Colonic mucosa (tissue), 4 donors: ENCODE data around the gene MRPS21. TPM values are rescaled to one million over a fixed set of nuclear protein-coding genes. Genes with fewer than 3 reads are reported as not detected.

Experiments used
- DNase-seq: peaks from one replicate; pipeline ENCODE4 v3.0.0-alpha.2; 2020
- H3K27ac ChIP-seq: fragments of 200-600 bp; one replicate; pipeline ENCODE4 v1.8.0; 2021
- H3K27me3 ChIP-seq: fragments of 200-600 bp; one replicate; pipeline ENCODE4 v1.8.0; 2021
- H3K36me3 ChIP-seq: fragments of 200-600 bp; one replicate; pipeline ENCODE4 v1.8.0; 2021
- H3K4me1 ChIP-seq: fragments of 200-600 bp; one replicate; pipeline ENCODE4 v1.8.0; 2021; ENCODE audit warnings: mild to moderate bottlenecking
- H3K4me3 ChIP-seq: fragments of 200-600 bp; one replicate; pipeline ENCODE4 v1.8.0; 2021
- H3K9ac ChIP-seq, 2 donors: one replicate each; pipeline ENCODE4 v1.7.0; 2013; ENCODE audit warnings: control low read depth in 2 of 2, low read depth in 2 of 2, low read length in 2 of 2
- H3K9me3 ChIP-seq: fragments of 200-600 bp; one replicate; pipeline ENCODE4 v1.8.0; 2021
- CTCF ChIP-seq: fragments of 200-600 bp; IDR thresholded peaks from one replicate; pipeline ENCODE4 v1.8.0; 2022; ENCODE audit warnings: antibody characterized with exemption, mild to moderate bottlenecking
- intact Hi-C: fragments of 100-400 bp; cut with DNase I; formaldehyde crosslinking; loops from one replicate; pipeline ENCODE4 v1.14.1; 2022
- total RNA-seq, 2 donors: library from RNA; stranded (reverse); fragmentation: NEBNext Ultra II Directional in 1 of 2; extraction: Animal tissue kit (Norgen Biotek cat#: 25700) in 1 of 2; gene quantifications; one replicate each; pipeline ENCODE4 v1.2.1, GENCODE V29; 2021
- donor health status: healthy.
- donor health status: DM: no; HTN: no; CAD: no.
- donor health status: DM: no; HTN: no; CAD: no.

MRPS21 gene
- total RNA-seq, 2 donors from 2014 or later = 42.7 to 68.6 TPM

- Histone ChIP-seq H3K4me1 (no peaks in the 10 kb centered on the region), H3K36me3 (no peaks in the 10 kb centered on the region), H3K4me3 (no peak overlapping the region), H3K27ac (no peak overlapping the region), H3K9ac (no peak overlapping the region), H3K27me3 (no peaks in the 10 kb centered on the region), H3K9me3 (no peaks in the 10 kb centered on the region)
- DNase-seq = no peak
- intact Hi-C loops = no loop called here
- no peak for TF ChIP-seq CTCF
Observed at GRCh38 chr1:150273311-150273710, 20.4 kb upstream of the MRPS21 start.

- H3K4me3 ChIP-seq = no peak overlapping the region
- H3K9me3 ChIP-seq = no peaks in the 10 kb centered on the region
- no peak for TF ChIP-seq CTCF
- no peaks in the 10 kb centered on the region for H3K27me3 ChIP-seq
- H3K9ac ChIP-seq = no peak overlapping the region
- no peaks in the 10 kb centered on the region for H3K36me3 ChIP-seq
- H3K4me1 ChIP-seq = peaks cover 3% of the 10 kb centered on the region
- intact Hi-C loops = loop anchor here (2.0 kb wide), 1 partner anchor 25 kb away; no protein-coding TSS in a partner anchor
- H3K27ac ChIP-seq = no peak overlapping the region
- peak; percentile 88 for DNase-seq
Observed at GRCh38 chr1:150280138-150280707, 13.4 kb upstream of the MRPS21 start.

GRCh38 chr1:150281221-150281757 is 12.4 kb upstream of the MRPS21 start:
- Histone ChIP-seq H3K27me3 (no peaks in the 10 kb centered on the region), H3K36me3 (no peaks in the 10 kb centered on the region), H3K4me1 (peaks cover 3% of the 10 kb centered on the region), H3K27ac (peak overlapping the region; percentile 58), H3K9me3 (no peaks in the 10 kb centered on the region), H3K4me3 (peak overlapping the region; percentile 43), H3K9ac (peak overlapping the region; percentile 54 to 77)
- intact Hi-C loops = loop anchor here (2.0 kb wide), 1 partner anchor 26 kb away; no protein-coding TSS in a partner anchor
- peak; percentile 49 for TF ChIP-seq CTCF
- peak; percentile 82 for DNase-seq

GRCh38 chr1:150281758-150282557 is 11.7 kb upstream of the MRPS21 start, which contains the start of gene CIART:
Gene CIART, plus strand, starts transcription at chr1:150282554. Its CDS starts 714 bp downstream, at chr1:150283268.
- peak within 1 kb of the TSS; percentile 54 to 77 for H3K9ac ChIP-seq
- intact Hi-C loops = loop anchor here (2.0 kb wide), 1 partner anchor 27 kb away; no protein-coding TSS in a partner anchor

More at GRCh38 chr1:150281758-150282557, 11.7 kb upstream of the MRPS21 start, which contains the start of gene CIART:
- H3K4me1 ChIP-seq = peaks cover 3% of the 10 kb centered on the region
- DNase-seq = peak; percentile 86
- peak within 1 kb of the TSS; percentile 43 for H3K4me3 ChIP-seq
- H3K36me3 ChIP-seq = no peaks in the 10 kb centered on the region
- no peaks in the 10 kb centered on the region for H3K9me3 ChIP-seq
- H3K27ac ChIP-seq = peak within 1 kb of the TSS; percentile 58
- TF ChIP-seq CTCF = no peak
- no peaks in the 10 kb centered on the region for H3K27me3 ChIP-seq
